ENCODE results near the gene CRAT.
"Not testable (repeated sequence)": the region's sequence is repeated elsewhere in the genome, so short reads cannot be mapped to it uniquely, and the experiment has no call there.

The CRAT gene

DNA sequence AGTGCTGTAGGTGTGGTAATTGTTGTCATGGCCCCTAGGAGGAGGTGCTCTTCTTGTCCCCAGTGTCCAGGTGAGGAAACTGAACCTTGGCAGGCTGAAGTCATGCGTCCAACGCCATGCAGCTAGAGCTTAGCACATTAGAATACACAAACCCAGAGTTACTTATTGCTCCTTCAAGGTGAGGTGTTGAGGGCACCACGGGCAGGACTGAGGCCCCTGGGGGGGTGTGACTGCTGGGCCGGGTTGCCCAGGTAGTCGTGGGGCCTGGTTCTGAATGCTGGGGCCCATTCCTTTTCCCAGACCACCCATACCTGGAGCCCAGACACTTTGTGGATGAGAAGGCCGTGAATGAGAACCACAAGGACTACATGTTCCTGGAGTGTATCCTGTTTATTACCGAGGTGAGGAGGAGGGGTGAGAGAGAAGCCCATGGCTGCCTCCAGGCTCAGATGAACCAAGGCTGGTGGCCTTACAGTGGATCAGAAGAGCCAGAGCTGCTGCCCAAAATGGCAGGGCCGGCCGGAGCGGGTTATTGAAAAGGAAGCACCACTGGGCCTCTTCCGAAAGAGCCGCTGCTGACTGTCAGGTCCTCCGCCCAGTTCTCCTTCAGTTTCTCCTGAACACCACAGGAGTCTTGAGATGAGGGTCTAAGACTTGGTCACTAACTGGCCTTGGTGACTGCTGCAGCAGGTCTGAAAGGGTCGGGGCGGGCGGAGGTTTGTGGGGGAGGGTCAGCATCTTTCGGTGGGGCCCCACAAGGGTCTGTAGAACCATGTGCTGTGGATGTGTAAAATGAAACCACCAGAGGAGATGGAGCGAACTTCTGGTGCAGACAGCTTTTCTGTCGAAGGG is 26.9 kb upstream of the CRAT start:
- Histone ChIP-seq H3K4me3 (ENCODE audit: low read length) (no peak overlapping the region), H3K9ac (ENCODE audit: low read depth, low read length) (no peak overlapping the region), H3K36me3 (ENCODE audit: insufficient read depth, low read length) (peaks cover 53% of the 10 kb centered on the region), H3K27ac (ENCODE audit: low read depth, low read length) (no peak overlapping the region), H3K4me1 (ENCODE audit: insufficient read depth, low read length) (peaks cover 26% of the 10 kb centered on the region), H3K9me3 (ENCODE audit: insufficient read depth, low read depth, low read length) (no peaks in the 10 kb centered on the region), H3K27me3 (ENCODE audit: insufficient read depth, low read length) (no peaks in the 10 kb centered on the region)
- 93% methylated on average over 19 of the region's 19 CpGs for WGBS

DNA sequence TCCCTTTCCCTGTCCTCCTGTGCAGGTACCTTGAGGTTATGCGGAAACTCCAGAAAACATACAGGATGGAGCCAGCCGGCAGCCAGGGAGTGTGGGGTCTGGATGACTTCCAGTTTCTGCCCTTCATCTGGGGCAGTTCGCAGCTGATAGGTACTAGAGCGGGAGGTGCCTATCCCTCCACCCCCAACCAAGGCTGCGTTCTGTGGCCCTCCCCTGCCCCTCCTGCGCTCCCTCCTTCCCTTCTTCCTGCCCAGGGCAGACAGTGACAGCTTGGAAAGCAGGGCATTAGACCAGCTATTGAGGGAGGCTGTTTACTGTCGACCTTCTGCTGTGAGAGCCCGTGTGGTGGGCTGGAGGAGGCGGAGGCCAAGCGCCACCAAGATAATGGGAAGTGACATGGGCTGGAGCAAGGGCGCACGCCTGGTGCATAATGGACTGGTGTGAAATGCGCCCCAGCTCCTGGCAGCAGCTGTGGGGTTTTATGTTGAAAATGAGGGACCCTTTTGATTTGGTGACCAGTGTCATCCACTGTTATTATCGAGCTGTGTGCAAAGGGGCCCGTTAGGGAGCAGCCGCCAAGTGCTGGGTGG is 25.9 kb upstream of the CRAT start:
- no peak overlapping the region for H3K9ac ChIP-seq (ENCODE audit: low read depth, low read length)
- 87% methylated on average over 16 of the region's 16 CpGs for WGBS
- no peaks in the 10 kb centered on the region for H3K27me3 ChIP-seq (ENCODE audit: insufficient read depth, low read length)

DNA sequence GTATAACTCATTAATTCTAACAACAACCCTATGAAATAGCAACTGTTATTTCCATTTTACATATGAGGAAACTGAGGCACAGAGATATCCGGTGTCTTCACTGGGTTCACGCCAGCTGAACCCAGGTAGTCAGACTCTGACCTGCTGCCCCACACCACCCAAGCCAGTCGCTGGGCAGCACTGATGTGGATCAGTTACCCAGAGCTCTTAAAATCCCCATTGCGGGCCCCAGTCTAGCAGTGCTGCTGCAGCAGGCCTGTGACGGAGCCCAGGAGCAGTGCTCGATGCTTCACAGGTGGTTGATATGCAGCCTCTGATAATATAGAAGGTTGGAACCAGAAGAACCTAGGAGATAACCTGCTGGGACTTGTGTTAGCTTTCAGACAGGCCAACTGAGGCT is 24.9 kb upstream of the CRAT start:
- Histone ChIP-seq H3K4me3 (ENCODE audit: low read length) (no peak overlapping the region), H3K27ac (ENCODE audit: low read depth, low read length) (no peak overlapping the region), H3K27me3 (ENCODE audit: insufficient read depth, low read length) (no peaks in the 10 kb centered on the region), H3K9me3 (ENCODE audit: insufficient read depth, low read depth, low read length) (no peaks in the 10 kb centered on the region), H3K9ac (ENCODE audit: low read depth, low read length) (no peak overlapping the region), H3K4me1 (ENCODE audit: insufficient read depth, low read length) (peaks cover 11% of the 10 kb centered on the region), H3K36me3 (ENCODE audit: insufficient read depth, low read length) (peaks cover 58% of the 10 kb centered on the region)
- 92% methylated on average over 6 of the region's 6 CpGs for WGBS

More for the DNA sequence above, 25.9 kb upstream of the CRAT start:
- Histone ChIP-seq H3K9me3 (ENCODE audit: insufficient read depth, low read depth, low read length) (no peaks in the 10 kb centered on the region), H3K36me3 (ENCODE audit: insufficient read depth, low read length) (peaks cover 52% of the 10 kb centered on the region), H3K27ac (ENCODE audit: low read depth, low read length) (no peak overlapping the region), H3K4me1 (ENCODE audit: insufficient read depth, low read length) (peaks cover 20% of the 10 kb centered on the region), H3K4me3 (ENCODE audit: low read length) (no peak overlapping the region)

DNA sequence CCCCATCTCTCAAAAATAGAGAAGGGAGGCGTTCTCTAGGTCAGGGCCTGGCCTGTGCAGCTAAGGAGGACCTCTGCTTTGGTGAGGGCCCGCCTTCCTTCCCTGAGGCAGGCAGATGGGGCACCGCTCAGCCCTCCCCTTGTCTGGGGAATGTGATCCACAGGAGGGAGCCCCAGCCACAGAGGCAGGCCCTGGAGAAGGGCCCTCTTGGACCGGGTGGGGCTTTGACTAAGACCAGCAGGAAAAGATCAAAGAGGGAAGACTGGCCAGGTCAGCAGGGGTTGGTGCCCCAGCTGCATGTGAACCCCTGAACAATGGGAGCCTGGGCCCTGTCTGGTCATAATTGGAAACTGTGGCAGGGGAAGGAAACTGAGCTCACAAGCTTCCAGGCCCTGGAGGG is 22.5 kb upstream of the CRAT start:
- Histone ChIP-seq H3K27ac (ENCODE audit: low read depth, low read length) (no peak overlapping the region), H3K36me3 (ENCODE audit: insufficient read depth, low read length) (peaks cover 73% of the 10 kb centered on the region), H3K4me3 (ENCODE audit: low read length) (no peak overlapping the region), H3K4me1 (ENCODE audit: insufficient read depth, low read length) (no peaks in the 10 kb centered on the region), H3K9ac (ENCODE audit: low read depth, low read length) (no peak overlapping the region), H3K27me3 (ENCODE audit: insufficient read depth, low read length) (no peaks in the 10 kb centered on the region), H3K9me3 (ENCODE audit: insufficient read depth, low read depth, low read length) (no peaks in the 10 kb centered on the region)
- 81% methylated on average over 4 of the region's 4 CpGs for WGBS

DNA sequence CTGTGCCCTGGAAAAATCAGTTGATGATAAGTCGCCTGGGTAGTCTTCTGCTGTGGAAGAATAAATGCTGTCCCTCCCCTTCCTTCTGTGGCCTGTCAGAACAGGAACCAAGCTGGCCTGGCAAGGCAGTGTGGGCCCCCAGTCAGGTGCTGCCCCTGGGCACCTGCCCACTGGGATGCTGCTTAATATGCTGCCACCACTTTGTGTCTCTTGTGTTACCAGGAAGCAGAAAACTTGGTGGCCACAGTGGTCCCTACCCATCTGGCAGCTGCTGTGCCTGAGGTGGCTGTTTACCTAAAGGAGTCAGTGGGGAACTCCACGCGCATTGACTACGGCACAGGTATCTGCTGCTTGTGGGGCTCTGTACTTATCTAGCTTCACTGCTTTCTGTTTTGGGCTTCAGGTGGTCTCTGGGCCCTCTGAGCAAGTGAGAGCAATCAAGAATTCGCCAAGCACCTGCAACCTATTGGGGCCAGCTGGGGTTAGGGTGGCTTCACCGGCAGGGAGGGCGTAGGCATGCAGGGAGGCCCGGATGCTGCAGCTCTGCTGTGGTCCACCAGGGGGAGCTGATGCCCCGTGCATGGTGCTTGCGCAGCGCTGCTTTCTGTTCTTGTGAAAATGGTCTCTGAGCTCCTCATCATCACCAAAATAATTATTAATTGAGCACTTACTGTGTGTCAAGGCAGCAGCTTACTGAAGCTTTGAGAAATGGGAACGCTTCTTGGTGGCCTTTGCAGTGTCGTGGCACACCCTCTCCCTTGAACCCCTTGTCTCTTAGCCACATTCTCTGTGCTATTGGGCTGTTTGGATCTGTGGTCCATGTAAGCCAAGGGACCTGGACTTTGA is 20.9 kb upstream of the CRAT start:
- Histone ChIP-seq H3K9ac (ENCODE audit: low read depth, low read length) (no peak overlapping the region), H3K27me3 (ENCODE audit: insufficient read depth, low read length) (no peaks in the 10 kb centered on the region), H3K27ac (ENCODE audit: low read depth, low read length) (no peak overlapping the region), H3K4me3 (ENCODE audit: low read length) (no peak overlapping the region), H3K9me3 (ENCODE audit: insufficient read depth, low read depth, low read length) (no peaks in the 10 kb centered on the region), H3K4me1 (ENCODE audit: insufficient read depth, low read length) (peaks cover 13% of the 10 kb centered on the region), H3K36me3 (ENCODE audit: insufficient read depth, low read length) (peaks cover 63% of the 10 kb centered on the region)
- 43% methylated on average over 13 of the region's 13 CpGs for WGBS

DNA sequence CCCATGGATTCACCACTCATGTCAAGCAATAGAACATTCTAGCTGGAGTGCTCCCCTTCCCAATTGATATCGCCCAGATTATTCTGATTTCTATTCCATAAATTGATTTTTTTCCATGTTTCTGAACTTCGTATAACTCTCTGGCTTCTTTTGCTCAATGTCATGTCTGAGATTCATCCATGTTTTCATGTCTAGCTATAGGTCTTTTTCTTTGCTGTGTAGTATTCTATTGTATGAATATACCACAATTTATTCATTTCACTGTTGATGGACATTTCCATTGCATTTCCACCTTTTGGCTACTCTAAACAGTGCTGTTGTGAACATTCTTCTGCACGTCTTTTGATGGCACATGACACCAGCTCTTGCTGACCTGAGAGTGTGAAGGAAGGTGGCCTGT is 20.2 kb upstream of the CRAT start:
- Histone ChIP-seq H3K9me3 (ENCODE audit: insufficient read depth, low read depth, low read length) (no peaks in the 10 kb centered on the region), H3K27ac (ENCODE audit: low read depth, low read length) (no peak overlapping the region), H3K27me3 (ENCODE audit: insufficient read depth, low read length) (no peaks in the 10 kb centered on the region), H3K4me3 (ENCODE audit: low read length) (no peak overlapping the region), H3K4me1 (ENCODE audit: insufficient read depth, low read length) (peaks cover 18% of the 10 kb centered on the region), H3K9ac (ENCODE audit: low read depth, low read length) (no peak overlapping the region), H3K36me3 (ENCODE audit: insufficient read depth, low read length) (peaks cover 59% of the 10 kb centered on the region)
- WGBS = 64% methylated on average over 3 of the region's 3 CpGs

DNA sequence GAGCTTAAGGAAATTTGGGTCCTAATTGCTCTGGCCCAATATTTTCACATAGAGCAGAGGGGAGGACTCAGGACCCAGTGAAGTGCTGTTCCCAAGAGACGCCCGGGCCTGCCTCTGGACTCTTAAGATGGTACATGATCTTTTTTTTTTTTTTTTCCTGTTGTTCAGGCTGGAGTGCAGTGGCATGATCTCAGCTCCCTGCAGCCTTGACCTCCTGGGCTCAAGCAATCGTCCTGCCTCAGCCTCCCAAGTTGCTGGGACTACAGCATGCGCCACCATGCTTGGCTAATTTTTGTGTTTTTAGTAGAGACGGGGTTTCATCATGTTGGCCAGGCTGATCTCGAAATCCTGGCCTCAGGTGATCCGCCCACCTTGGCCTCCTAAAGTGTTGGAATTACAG is 19.7 kb upstream of the CRAT start:
- 93% methylated on average over 7 of the region's 7 CpGs for WGBS
- not testable (repeated sequence) for H3K4me3 ChIP-seq (ENCODE audit: low read length); H3K27ac ChIP-seq (ENCODE audit: low read depth, low read length); H3K27me3 ChIP-seq (ENCODE audit: insufficient read depth, low read length); H3K9me3 ChIP-seq (ENCODE audit: insufficient read depth, low read depth, low read length); H3K9ac ChIP-seq (ENCODE audit: low read depth, low read length)
- Histone ChIP-seq H3K4me1 (ENCODE audit: insufficient read depth, low read length) (peaks cover 18% of the 10 kb centered on the region), H3K36me3 (ENCODE audit: insufficient read depth, low read length) (peaks cover 54% of the 10 kb centered on the region)

DNA sequence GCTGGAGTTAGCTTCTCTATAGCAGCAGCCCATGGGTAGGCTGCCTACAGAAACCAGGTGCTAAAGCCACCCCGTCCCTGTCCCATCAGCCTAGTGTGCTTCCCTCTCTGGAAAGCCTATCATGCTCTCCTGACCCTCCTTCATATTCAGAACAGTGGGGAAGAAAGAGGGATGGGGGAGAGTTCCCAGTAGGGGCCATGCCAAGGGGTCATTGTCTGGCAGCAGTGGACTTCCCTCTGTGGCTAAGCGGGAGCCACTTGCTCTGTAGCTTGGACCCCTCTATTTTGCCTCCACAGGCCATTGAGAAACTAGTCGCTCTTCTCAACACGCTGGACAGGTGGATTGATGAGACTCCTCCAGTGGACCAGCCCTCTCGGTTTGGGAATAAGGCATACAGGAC is 18.1 kb upstream of the CRAT start:
- 95% methylated on average over 5 of the region's 5 CpGs for WGBS
- H3K9me3 ChIP-seq (ENCODE audit: insufficient read depth, low read depth, low read length) = no peaks in the 10 kb centered on the region
- no peak overlapping the region for H3K27ac ChIP-seq (ENCODE audit: low read depth, low read length)
- H3K4me3 ChIP-seq (ENCODE audit: low read length) = no peak overlapping the region
- peaks cover 18% of the 10 kb centered on the region for H3K4me1 ChIP-seq (ENCODE audit: insufficient read depth, low read length)
- no peaks in the 10 kb centered on the region for H3K27me3 ChIP-seq (ENCODE audit: insufficient read depth, low read length)
- H3K36me3 ChIP-seq (ENCODE audit: insufficient read depth, low read length) = peaks cover 53% of the 10 kb centered on the region
- no peak overlapping the region for H3K9ac ChIP-seq (ENCODE audit: low read depth, low read length)

DNA sequence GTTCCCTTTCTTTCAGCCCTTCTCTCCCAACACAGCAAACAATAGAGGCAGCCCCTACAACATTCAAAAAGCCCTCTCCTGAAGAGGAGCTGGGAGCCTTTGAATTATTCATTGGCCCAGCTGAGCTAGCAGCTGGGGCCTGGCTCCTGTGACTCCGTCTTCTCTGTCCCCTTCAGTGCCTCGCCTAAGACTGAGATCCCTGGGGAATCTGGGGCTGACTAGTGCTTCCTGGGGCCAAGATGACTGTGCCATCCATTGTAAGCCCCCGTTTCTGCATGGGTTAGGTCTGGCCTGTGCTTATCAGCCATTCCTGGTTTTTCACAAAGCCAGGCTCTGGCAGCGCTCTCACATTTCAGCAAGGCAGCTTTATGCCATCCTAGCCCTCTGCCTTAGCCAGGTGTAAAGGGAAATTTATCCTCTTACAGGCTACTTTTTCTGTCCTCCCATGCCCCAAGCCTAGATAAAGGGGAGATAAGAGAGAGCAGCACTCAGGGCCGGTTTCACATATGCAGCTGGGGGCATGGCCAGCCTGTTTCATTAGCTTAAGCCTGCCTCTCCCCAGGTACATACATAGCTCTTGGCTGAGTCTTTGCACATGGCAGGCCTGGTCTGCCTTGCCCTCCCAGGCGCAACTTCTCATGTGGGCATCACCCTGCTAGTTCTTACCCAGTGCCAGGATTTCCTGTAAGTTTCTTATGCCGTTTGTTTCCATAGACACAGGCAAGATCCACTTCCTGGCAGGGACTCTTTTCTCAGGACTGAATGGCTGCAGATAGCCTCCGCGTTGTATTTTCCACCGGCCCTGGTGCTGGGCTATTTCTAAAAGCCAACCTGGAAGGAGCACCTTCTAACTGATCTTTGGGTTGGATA is 16.4 kb upstream of the CRAT start:
- Histone ChIP-seq H3K27ac (ENCODE audit: low read depth, low read length) (peak overlapping the region; percentile 89), H3K9ac (ENCODE audit: low read depth, low read length) (peak overlapping the region; percentile 61), H3K4me3 (ENCODE audit: low read length) (no peak overlapping the region), H3K9me3 (ENCODE audit: insufficient read depth, low read depth, low read length) (no peaks in the 10 kb centered on the region), H3K27me3 (ENCODE audit: insufficient read depth, low read length) (no peaks in the 10 kb centered on the region), H3K4me1 (ENCODE audit: insufficient read depth, low read length) (peaks cover 18% of the 10 kb centered on the region), H3K36me3 (ENCODE audit: insufficient read depth, low read length) (peaks cover 52% of the 10 kb centered on the region)
- WGBS = 50% methylated on average over 10 of the region's 10 CpGs

DNA sequence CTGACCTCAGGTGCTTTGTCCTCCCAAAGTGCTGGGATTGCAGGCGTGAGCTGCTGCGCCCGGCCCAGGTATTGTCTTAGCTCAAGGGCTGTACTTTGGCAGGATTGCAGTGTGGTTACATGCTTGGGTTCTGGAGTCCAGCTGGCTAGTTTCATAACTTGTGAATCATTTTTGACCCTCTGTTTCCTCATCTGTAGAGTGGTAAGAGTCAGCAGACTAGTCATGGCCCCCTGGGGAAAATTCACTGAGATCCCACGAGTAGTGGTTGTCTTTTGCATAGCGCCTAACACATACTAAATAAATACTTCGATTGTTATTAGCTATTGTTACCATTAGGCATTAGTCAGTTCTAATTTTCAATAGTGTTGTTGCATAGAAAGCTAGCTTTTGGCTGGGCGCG is 14.9 kb upstream of the CRAT start:
- H3K27me3 ChIP-seq (ENCODE audit: insufficient read depth, low read length) = no peaks in the 10 kb centered on the region
- no peaks in the 10 kb centered on the region for H3K9me3 ChIP-seq (ENCODE audit: insufficient read depth, low read depth, low read length)
- peaks cover 18% of the 10 kb centered on the region for H3K4me1 ChIP-seq (ENCODE audit: insufficient read depth, low read length)
- peaks cover 58% of the 10 kb centered on the region for H3K36me3 ChIP-seq (ENCODE audit: insufficient read depth, low read length)
- peak overlapping the region; percentile 32; the same call in 1 of the 2 replicates for H3K27ac ChIP-seq (ENCODE audit: low read depth, low read length)
- WGBS = 94% methylated on average over 7 of the region's 8 CpGs
- no peak overlapping the region for H3K4me3 ChIP-seq (ENCODE audit: low read length)
- no peak overlapping the region for H3K9ac ChIP-seq (ENCODE audit: low read depth, low read length)
